Adrenal gland (tissue), 12 donors: Measurements from ENCODE around the gene TNFRSF25. TPM values are rescaled to one million over a fixed set of nuclear protein-coding genes. Genes with fewer than 3 reads are reported as not detected.

Experiments used
- DNase-seq, 7 donors: peaks; one replicate each; pipeline ENCODE4 v3.0.0-alpha.2; 2019 to 2020
- H3K27ac ChIP-seq, 5 donors: fragments of 200-600 bp; sonication (generic) in 4 of 5; 1 replicate in 3 of 5; 2 replicates in 2 of 5; pipeline versions ENCODE4 v1.5.1 to v1.8.0; 2016 to 2020; ENCODE audit warnings: mild to moderate bottlenecking in 1 of 5
- H3K27me3 ChIP-seq: fragments of 200-600 bp; 2 replicates; pipeline ENCODE4 v1.8.0; 2021
- H3K36me3 ChIP-seq, 2 donors: fragments of 200-600 bp; replicated peaks in 1 of 2; 1 replicate in 1 of 2; 2 replicates in 1 of 2; pipeline versions ENCODE4 v1.5.1 to v1.8.0; 2018 to 2022
- H3K4me1 ChIP-seq, 2 donors: fragments of 200-600 bp; replicated peaks in 1 of 2; 1 replicate in 1 of 2; 2 replicates in 1 of 2; pipeline versions ENCODE4 v1.5.1 to v1.8.0; 2018 to 2021
- H3K4me3 ChIP-seq, 4 donors: fragments of 200-600 bp; sonication (generic) in 3 of 4; one replicate each; pipeline ENCODE4 v1.5.1; 2016 to 2018
- H3K9me3 ChIP-seq, 3 donors: fragments of 200-600 bp; sonication (generic) in 1 of 3; replicated peaks in 1 of 3; 1 replicate in 2 of 3; 2 replicates in 1 of 3; pipeline versions ENCODE4 v1.5.1 to v1.8.0; 2016 to 2021
- POLR2A ChIP-seq, 2 donors: fragments of 450-650 bp; IDR thresholded peaks; one replicate each; pipeline ENCODE4 v1.6.1; 2017; ENCODE audit warnings: antibody characterized with exemption in 2 of 2, mild to moderate bottlenecking in 2 of 2, moderate library complexity in 1 of 2
- WGBS, 4 donors: extraction: QIAGEN DNeasy Blood & Tissue Kit in 2 of 4; methylation state at CpG; one replicate each; pipeline versions ENCODE4 v1.1.5 to v1.1.7; 2013 to 2017; 5-methylcytosine and 5-hydroxymethylcytosine counted together
- intact Hi-C, 2 donors: fragments of 100-400 bp; cut with DNase I; formaldehyde crosslinking; loops; one replicate each; pipeline versions ENCODE4 v1.14.1 to v1.15.0; 2022 to 2023
- polyA plus RNA-seq, 3 donors: library from polyadenylated mRNA; stranded (reverse); fragments of 200-250 nt in 2 of 3; fragments of 350-450 nt in 1 of 3; fragmentation: Illumina TruSeq in 1 of 3; extraction: RNeasy Lipid Tissue Mini Kit (QIAGEN cat#74804) in 1 of 3; gene quantifications; one replicate each; pipeline ENCODE4 v1.2.3, GENCODE V29; 2013 to 2014
- total RNA-seq, 9 donors: library from RNA; depleted of rRNA in 4 of 9; stranded (reverse); fragments of >200 nt in 4 of 9; fragments of 120-200 nt in 1 of 9; fragmentation: NEBNext Ultra II Directional in 1 of 9; extraction: Animal tissue kit (Norgen Biotek cat#: 25700) in 1 of 9; gene quantifications; one replicate each; pipeline versions ENCODE4 v1.1.0 to v1.2.4, GENCODE V29; 2013 to 2023
- TF ChIP-seq, protein P1 (sequence below), 6 experiments: fragments of 450-650 bp in 4 of 6; fragments of 200-600 bp in 2 of 6; sonication (generic) in 1 of 6; IDR thresholded peaks; 1 replicate in 5 of 6; 2 replicates in 1 of 6; pipeline versions ENCODE4 v1.5.1 to v1.8.0; 2016 to 2021; ENCODE audit warnings: antibody characterized with exemption in 6 of 6, mild to moderate bottlenecking in 2 of 6, moderate library complexity in 1 of 6
- donor health status: healthy with polysubstance abuse.
- donor health status: Bipolar disorder and iron deficiency.
- donor health status: DM: yes; HTN: yes; CAD: no.
- donor health status: DM: no; HTN: no; CAD: no.
- donor health status: DM: no; HTN: no; CAD: no.
- donor health status: DM: yes; HTN: yes; CAD: no.

The TNFRSF25 gene
- total and polyA plus RNA-seq, 12 donors: 1.2 to 169 (median 9.7) TPM

DNA sequence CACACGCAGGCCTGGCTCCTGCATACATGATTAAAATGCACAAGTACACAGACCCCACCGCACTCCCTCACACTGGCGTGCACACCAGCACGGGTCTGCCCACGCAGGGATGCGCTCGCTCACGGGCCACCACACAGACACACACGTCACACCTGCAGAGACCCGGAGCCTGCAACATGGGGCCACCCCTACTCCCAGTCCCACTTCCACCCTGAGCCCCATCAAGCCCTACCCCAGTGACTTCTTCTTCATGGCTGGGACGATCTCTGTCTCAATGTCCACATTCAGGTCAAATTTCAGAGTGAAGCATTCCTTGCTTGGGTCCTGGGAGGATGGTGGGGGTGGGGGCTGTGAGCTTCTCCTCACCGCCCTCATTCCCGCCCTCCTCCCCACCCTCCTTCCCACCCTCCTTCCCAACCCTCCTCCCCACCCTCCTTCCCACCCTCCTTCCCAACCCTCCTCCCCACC lies 8.9 kb upstream of the TNFRSF25 start:
- H3K4me3 ChIP-seq: no peak overlapping the region
- DNase-seq: no peak
- no peaks in the 10 kb centered on the region for H3K27me3 ChIP-seq
- peaks cover 0 to 48% of the 10 kb centered on the region in 2 donors for H3K36me3 ChIP-seq
- TF ChIP-seq, protein P1, sequence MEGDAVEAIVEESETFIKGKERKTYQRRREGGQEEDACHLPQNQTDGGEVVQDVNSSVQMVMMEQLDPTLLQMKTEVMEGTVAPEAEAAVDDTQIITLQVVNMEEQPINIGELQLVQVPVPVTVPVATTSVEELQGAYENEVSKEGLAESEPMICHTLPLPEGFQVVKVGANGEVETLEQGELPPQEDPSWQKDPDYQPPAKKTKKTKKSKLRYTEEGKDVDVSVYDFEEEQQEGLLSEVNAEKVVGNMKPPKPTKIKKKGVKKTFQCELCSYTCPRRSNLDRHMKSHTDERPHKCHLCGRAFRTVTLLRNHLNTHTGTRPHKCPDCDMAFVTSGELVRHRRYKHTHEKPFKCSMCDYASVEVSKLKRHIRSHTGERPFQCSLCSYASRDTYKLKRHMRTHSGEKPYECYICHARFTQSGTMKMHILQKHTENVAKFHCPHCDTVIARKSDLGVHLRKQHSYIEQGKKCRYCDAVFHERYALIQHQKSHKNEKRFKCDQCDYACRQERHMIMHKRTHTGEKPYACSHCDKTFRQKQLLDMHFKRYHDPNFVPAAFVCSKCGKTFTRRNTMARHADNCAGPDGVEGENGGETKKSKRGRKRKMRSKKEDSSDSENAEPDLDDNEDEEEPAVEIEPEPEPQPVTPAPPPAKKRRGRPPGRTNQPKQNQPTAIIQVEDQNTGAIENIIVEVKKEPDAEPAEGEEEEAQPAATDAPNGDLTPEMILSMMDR (IDR thresholded peaks at IDR 0.05): no peak
- no peak for TF ChIP-seq POLR2A (IDR thresholded peaks at IDR 0.05)
- intact Hi-C loops: no loop called here
- no peak overlapping the region for H3K27ac ChIP-seq
- 74 to 83% (median 79%) methylated on average over 4 to 13 of the region's 13 CpGs for WGBS, 4 donors
- H3K4me1 ChIP-seq: no peaks in the 10 kb centered on the region
- no peaks in the 10 kb centered on the region for H3K9me3 ChIP-seq

DNA sequence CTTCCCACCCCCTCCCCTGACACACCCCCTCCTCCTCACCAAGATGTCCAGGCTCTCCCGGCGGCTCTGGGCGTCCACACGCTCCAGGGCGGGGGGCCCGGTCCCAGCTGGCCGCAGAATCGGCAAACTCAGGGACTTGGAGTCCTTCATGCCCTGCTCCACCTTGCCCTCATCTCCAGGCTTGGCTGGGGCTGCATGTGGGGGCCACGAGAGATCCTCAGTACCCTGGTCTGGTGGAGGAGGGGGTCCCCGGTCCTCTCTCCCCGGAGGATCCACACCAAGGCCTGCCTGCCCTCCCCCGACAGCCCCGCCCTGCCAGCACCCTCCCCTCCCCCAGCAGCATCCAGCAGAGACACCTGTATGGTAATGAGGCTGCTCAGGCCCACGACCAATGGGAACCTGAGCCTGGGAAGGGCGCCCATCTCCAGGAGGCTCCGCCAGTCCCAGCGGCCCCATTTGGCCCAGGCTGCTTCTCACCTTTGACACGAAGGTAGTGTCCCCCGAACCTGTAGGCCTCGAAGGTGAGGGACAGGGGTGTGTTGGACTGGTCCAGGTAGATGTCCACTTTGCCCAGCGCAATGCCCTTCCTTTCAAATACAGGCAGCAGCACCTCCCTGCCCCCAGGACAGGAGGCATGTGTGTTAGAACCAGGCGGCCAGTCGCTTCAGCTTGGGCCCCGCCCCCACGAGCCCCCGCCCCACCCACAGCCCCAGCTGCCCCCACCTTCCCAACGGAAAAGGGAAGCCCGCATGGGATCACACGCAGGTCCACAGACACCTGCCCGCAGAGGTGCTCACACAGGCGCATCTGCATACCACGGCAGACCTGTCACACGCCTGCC lies 8.2 kb upstream of the TNFRSF25 start:
- Histone ChIP-seq H3K4me3 (no peak overlapping the region), H3K4me1 (no peaks in the 10 kb centered on the region), H3K9me3 (no peaks in the 10 kb centered on the region), H3K27ac (no peak overlapping the region), H3K36me3 (peaks cover 0 to 54% of the 10 kb centered on the region in 2 donors), H3K27me3 (no peaks in the 10 kb centered on the region)
- 81 to 92% (median 84%) methylated on average over 6 to 33 of the region's 33 CpGs for WGBS, 4 donors
- TF ChIP-seq POLR2A (IDR thresholded peaks at IDR 0.05): no peak
- TF ChIP-seq, protein P1 (IDR thresholded peaks at IDR 0.05): no peak
- no peak for DNase-seq
- intact Hi-C loops: no loop called here

- H3K9me3 ChIP-seq: no peaks in the 10 kb centered on the region
- H3K4me1 ChIP-seq: no peaks in the 10 kb centered on the region
- peaks cover 0 to 64% of the 10 kb centered on the region in 2 donors for H3K36me3 ChIP-seq
- no peak overlapping the region for H3K4me3 ChIP-seq
- TF ChIP-seq, protein P1 (IDR thresholded peaks at IDR 0.05): no peak
- TF ChIP-seq POLR2A (IDR thresholded peaks at IDR 0.05): no peak
- intact Hi-C loops: no loop called here
- no peak for DNase-seq
- 91 to 92% methylated on average over 18 of the region's 18 CpGs; no CpG with 5 or more reads in 2 of the 4 donors for WGBS, 4 donors
- H3K27ac ChIP-seq: no peak overlapping the region
- H3K27me3 ChIP-seq: no peaks in the 10 kb centered on the region
These were observed 7.2 kb upstream of the TNFRSF25 start for GRCh38 chr1:6473156-6473555.

- no peak for TF ChIP-seq POLR2A (IDR thresholded peaks at IDR 0.05)
- TF ChIP-seq, protein P1 (IDR thresholded peaks at IDR 0.05): no peak
- H3K4me3 ChIP-seq: no peak overlapping the region
- no peaks in the 10 kb centered on the region for H3K4me1 ChIP-seq
- no peaks in the 10 kb centered on the region for H3K27me3 ChIP-seq
- DNase-seq: no peak
- no peak overlapping the region for H3K27ac ChIP-seq
- H3K9me3 ChIP-seq: no peaks in the 10 kb centered on the region
- H3K36me3 ChIP-seq: peaks cover 0 to 72% of the 10 kb centered on the region in 2 donors
- intact Hi-C loops: no loop called here
- 84 to 88% (median 86%) methylated on average over 5 to 10 of the region's 10 CpGs for WGBS, 4 donors
These were observed 6.4 kb upstream of the TNFRSF25 start for GRCh38 chr1:6472391-6472790.
